Brain microvascular endothelial cell (primary cell): ENCODE results near the gene RASL11A.
A peak's percentile ranks its signal among the peaks of the same experiment; 100 is the strongest.

Experiments
- DNase-seq: peaks from one replicate; pipeline ENCODE4 v3.0.0-alpha.2; 2020
- H3K27ac ChIP-seq: fragments of 250-450 bp; sonication (Bioruptor Pico); 2 replicates; pipeline ENCODE4 v1.5.1; 2020; ENCODE audit warnings: mild to moderate bottlenecking, moderate library complexity
- H3K27me3 ChIP-seq: fragments of 250-450 bp; sonication (Bioruptor Pico); replicated peaks from 2 replicates; pipeline ENCODE4 v1.5.1; 2020; ENCODE audit warnings: mild to moderate bottlenecking
- H3K36me3 ChIP-seq: fragments of 250-450 bp; sonication (Bioruptor Pico); replicated peaks from 2 replicates; pipeline ENCODE4 v1.5.1; 2020; ENCODE audit warnings: mild to moderate bottlenecking
- H3K4me3 ChIP-seq: 2 replicates; pipeline ENCODE4 v1.5.1; 2011; ENCODE audit warnings: low read depth, mild to moderate bottlenecking, control low read depth, low read length, moderate library complexity
- CTCF ChIP-seq: IDR thresholded peaks from 2 replicates; pipeline ENCODE4 v1.5.1; 2011; ENCODE audit warnings: low read depth, mild to moderate bottlenecking, moderate library complexity, low read length, control low read depth, inconsistent platforms; ENCODE audit errors: missing control alignments
- in situ Hi-C: cut with HindIII; loops from 2 replicates; pipeline ENCODE4 v1.10.0; 2017; ENCODE audit warnings: low sequenced_read_pairs, low pct_ligation_motif_present

The RASL11A gene

GRCh38 chr13:27252467-27252866, 18.2 kb upstream of the RASL11A start:
- DNase-seq: no peak

GRCh38 chr13:27257233-27257568, 13.4 kb upstream of the RASL11A start:
- TF ChIP-seq CTCF: no peak
- Histone ChIP-seq H3K36me3 (peaks cover 56% of the 10 kb centered on the region), H3K27me3 (no peaks in the 10 kb centered on the region), H3K27ac (no peak overlapping the region), H3K4me3 (no peak overlapping the region)
- no peak for DNase-seq
- in situ Hi-C loops: no loop called here

More at GRCh38 chr13:27252467-27252866, 18.2 kb upstream of the RASL11A start:
- peaks cover 35% of the 10 kb centered on the region for H3K36me3 ChIP-seq
- H3K27me3 ChIP-seq: no peaks in the 10 kb centered on the region
- H3K4me3 ChIP-seq: peak overlapping the region; percentile 99
- TF ChIP-seq CTCF: no peak
- H3K27ac ChIP-seq: peak overlapping the region; percentile 99
- in situ Hi-C loops: no loop called here

- Histone ChIP-seq H3K4me3 (no peak overlapping the region), H3K27me3 (no peaks in the 10 kb centered on the region), H3K36me3 (peaks cover 56% of the 10 kb centered on the region), H3K27ac (no peak overlapping the region)
- DNase-seq: no peak
- in situ Hi-C loops: no loop called here
- no peak for TF ChIP-seq CTCF
Observed at GRCh38 chr13:27257648-27258253, 12.9 kb upstream of the RASL11A start.

- H3K27me3 ChIP-seq: no peaks in the 10 kb centered on the region
- H3K4me3 ChIP-seq: no peak overlapping the region
- peaks cover 52% of the 10 kb centered on the region for H3K36me3 ChIP-seq
- no peak for DNase-seq
- TF ChIP-seq CTCF: no peak
- in situ Hi-C loops: no loop called here
- H3K27ac ChIP-seq: no peak overlapping the region
Observed at GRCh38 chr13:27258637-27259386, 11.8 kb upstream of the RASL11A start.

- in situ Hi-C loops: no loop called here
- Histone ChIP-seq H3K4me3 (no peak overlapping the region), H3K27ac (no peak overlapping the region), H3K36me3 (peaks cover 44% of the 10 kb centered on the region), H3K27me3 (no peaks in the 10 kb centered on the region)
- no peak for TF ChIP-seq CTCF
- no peak for DNase-seq
Observed at GRCh38 chr13:27259831-27260230, 10.8 kb upstream of the RASL11A start.

- DNase-seq: no peak
- Histone ChIP-seq H3K27me3 (no peaks in the 10 kb centered on the region), H3K36me3 (peaks cover 31% of the 10 kb centered on the region), H3K4me3 (no peak overlapping the region), H3K27ac (no peak overlapping the region)
- no peak for TF ChIP-seq CTCF
- in situ Hi-C loops: no loop called here
Observed at GRCh38 chr13:27261396-27261795, 9.2 kb upstream of the RASL11A start.
